Esophagus (tissue), 2 donors: ENCODE measurements around the gene GPRIN3. TPM values are rescaled to one million over a fixed set of nuclear protein-coding genes. Genes with fewer than 3 reads are reported as not detected.

ENCODE experiments used
- H3K27ac ChIP-seq, 2 donors: one replicate each; pipeline ENCODE4 v1.5.1; 2013; ENCODE audit warnings: low read depth in 2 of 2, mild to moderate bottlenecking in 2 of 2, inconsistent platforms in 1 of 2, low read length in 1 of 2, moderate library complexity in 1 of 2
- H3K27me3 ChIP-seq, 2 donors: one replicate each; pipeline ENCODE4 v1.6.1; 2013; ENCODE audit warnings: low read length in 2 of 2, control low read depth in 1 of 2, mild to moderate bottlenecking in 1 of 2; ENCODE audit not compliant: insufficient read depth in 2 of 2, control insufficient read depth in 1 of 2
- H3K36me3 ChIP-seq, 2 donors: one replicate each; pipeline ENCODE4 v1.6.1; 2013; ENCODE audit warnings: low read length in 1 of 2; ENCODE audit not compliant: control insufficient read depth in 2 of 2, insufficient read depth in 2 of 2
- H3K4me1 ChIP-seq, 2 donors: one replicate each; pipeline ENCODE4 v1.6.1; 2013; ENCODE audit warnings: low read length in 1 of 2; ENCODE audit not compliant: control insufficient read depth in 2 of 2, insufficient read depth in 2 of 2
- H3K4me3 ChIP-seq, 2 donors: one replicate each; pipeline ENCODE4 v1.5.1; 2013; ENCODE audit warnings: low read length in 2 of 2, mild to moderate bottlenecking in 2 of 2, low read depth in 1 of 2, moderate library complexity in 1 of 2
- H3K9me3 ChIP-seq, 2 donors: one replicate each; pipeline ENCODE4 v1.6.1; 2013; ENCODE audit warnings: mild to moderate bottlenecking in 2 of 2, low read depth in 1 of 2, low read length in 1 of 2, moderate library complexity in 1 of 2; ENCODE audit not compliant: control insufficient read depth in 2 of 2, insufficient read depth in 1 of 2
- WGBS, 2 donors: extraction: QIAGEN DNeasy Blood & Tissue Kit; methylation state at CpG; one replicate each; pipeline ENCODE4 v1.1.7; 2013; 5-methylcytosine and 5-hydroxymethylcytosine counted together
- polyA plus RNA-seq, 2 donors: library from polyadenylated mRNA; stranded (reverse); fragments of 200-250 nt; gene quantifications; one replicate each; pipeline ENCODE4 v1.2.3, GENCODE V29; 2013
- donor health status: healthy with polysubstance abuse.
- donor health status: Bipolar disorder and iron deficiency.

GPRIN3 gene
- polyA plus RNA-seq, 2 donors, result 0.20 to 0.24 TPM

DNA sequence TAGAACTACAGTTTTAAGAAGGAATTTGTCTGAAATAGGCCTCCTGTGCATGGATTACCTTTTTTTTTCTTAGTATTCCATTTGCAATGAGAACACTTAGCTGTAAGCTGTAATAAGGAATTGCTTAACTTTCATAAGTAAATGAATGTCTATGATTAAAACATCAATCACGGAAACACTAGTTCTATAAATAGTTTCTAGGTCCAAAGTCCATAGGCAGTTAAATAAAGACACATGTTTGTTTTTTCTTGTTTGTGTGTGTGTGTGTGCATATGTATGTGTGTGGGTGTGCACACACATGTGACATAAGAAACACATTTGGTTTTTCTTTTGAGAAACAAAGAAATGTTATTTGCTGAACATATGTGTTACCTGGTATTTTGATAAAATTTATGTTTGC is 11.2 kb downstream of the GPRIN3 start:
- no peaks in the 10 kb centered on the region for H3K36me3 ChIP-seq
- WGBS, 2 donors, result 47 to 59% methylated on average over 1 of the region's 1 CpG
- no peaks in the 10 kb centered on the region for H3K27me3 ChIP-seq
- H3K4me1 ChIP-seq, result no peaks in the 10 kb centered on the region
- no peak overlapping the region for H3K27ac ChIP-seq
- no peak overlapping the region for H3K4me3 ChIP-seq
- no peaks in the 10 kb centered on the region for H3K9me3 ChIP-seq

DNA sequence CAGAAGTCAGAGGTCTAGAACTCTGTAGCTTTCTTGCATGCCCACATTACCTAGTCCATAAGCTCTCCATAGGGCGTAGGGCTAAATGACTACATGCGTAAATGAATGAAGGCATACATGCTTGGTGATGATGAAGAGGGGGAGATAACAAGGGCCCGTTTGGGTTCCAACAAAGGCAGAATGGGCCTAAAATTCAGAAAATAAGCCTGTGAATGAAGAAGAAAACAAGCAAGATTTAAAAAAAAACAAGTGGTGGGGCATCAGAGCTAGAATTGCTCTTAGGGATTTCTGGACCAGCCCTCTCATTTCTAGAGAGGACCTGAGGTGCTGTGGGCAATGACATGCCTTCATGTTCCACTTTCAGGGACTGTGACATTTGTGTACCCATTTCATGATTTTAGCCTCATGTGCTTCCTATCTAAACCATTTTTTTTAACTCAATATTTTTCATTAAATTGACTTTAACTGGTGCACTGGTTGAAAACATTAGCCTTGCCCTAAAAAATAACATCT is 12.1 kb downstream of the GPRIN3 start:
- H3K4me3 ChIP-seq, result no peak overlapping the region
- 89 to 90% methylated on average over 3 of the region's 3 CpGs for WGBS, 2 donors
- H3K27ac ChIP-seq, result peak overlapping the region in 1 of 2 donors; percentile 31
- H3K4me1 ChIP-seq, result no peaks in the 10 kb centered on the region
- H3K27me3 ChIP-seq, result no peaks in the 10 kb centered on the region
- no peaks in the 10 kb centered on the region for H3K9me3 ChIP-seq
- no peaks in the 10 kb centered on the region for H3K36me3 ChIP-seq

DNA sequence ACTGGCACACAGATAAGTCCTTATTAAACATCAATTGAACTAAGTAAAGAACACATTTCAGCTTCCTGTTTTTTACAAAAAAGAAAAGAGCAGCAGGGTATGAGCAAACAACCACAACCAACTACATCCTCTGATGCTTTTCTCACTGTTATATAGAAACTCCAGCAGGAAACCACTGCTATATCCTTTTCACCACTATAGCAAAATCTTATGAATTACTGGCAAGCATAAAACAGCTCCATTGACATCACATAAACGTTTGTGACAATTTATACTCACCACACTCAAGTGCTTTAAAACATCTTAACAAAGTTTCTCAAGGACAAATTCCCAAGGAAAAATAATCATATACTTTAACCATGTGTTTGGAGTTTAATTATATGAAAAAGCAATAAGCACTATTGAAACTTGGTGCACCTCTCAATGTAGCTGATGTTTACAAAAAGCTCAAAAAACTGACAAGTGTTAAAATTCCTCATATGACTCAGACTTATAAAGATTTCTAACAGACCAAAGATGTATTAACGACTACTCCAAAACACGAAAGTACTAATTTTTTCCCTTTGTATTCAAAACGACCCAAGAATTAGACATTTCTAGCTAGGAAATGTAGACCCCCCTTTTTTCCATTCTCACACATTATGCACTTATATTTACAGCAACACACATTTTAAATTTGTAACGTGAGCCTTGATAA is 12.9 kb downstream of the GPRIN3 start:
- H3K4me1 ChIP-seq, result no peaks in the 10 kb centered on the region
- H3K9me3 ChIP-seq, result no peaks in the 10 kb centered on the region
- H3K27me3 ChIP-seq, result no peaks in the 10 kb centered on the region
- no peak overlapping the region for H3K4me3 ChIP-seq
- 38 to 45% methylated on average over 5 of the region's 5 CpGs for WGBS, 2 donors
- H3K36me3 ChIP-seq, result no peaks in the 10 kb centered on the region
- no peak overlapping the region for H3K27ac ChIP-seq

- H3K4me3 ChIP-seq, result no peak overlapping the region
- H3K27ac ChIP-seq, result peak overlapping the region in 1 of 2 donors; percentile 31
These were observed 14.3 kb downstream of the GPRIN3 start for GRCh38 chr4:89293299-89293698.

DNA sequence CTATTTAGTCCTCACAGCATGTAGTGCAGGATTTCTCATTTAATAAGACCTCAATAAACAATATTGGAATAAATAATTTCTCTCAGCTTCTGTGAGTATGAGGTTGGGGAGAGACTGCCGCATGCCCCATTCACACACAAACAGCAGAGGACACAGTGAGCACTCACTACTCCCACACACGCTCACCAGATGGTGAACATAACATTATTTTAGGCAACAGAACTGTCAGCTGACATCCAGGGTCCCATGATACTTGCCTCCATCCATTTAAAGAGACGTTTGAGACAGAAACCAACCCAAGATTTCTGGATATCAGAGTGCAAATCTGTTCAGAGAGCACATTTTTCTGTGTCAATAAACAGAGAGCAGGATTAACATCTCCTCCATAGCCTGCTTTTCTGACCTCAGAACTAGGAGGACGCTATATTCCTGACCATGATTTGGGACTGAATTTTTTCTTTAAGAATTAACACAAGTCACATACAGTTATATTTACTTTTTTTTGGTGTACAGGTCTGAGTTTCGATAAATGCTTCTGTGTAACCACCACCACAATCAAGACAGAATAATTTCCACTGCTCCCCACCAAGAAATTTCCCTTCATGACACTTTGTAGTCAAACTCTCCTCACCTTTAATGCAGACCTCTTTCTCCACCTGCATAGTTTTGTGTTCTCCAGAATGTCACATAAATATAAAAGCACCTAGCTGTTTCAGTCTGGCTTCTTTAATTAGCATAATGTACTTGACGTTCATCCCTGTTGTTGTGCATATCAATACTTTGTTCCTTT is 16.7 kb downstream of the GPRIN3 start:
- 63 to 70% methylated on average over 6 of the region's 6 CpGs for WGBS, 2 donors

More at GRCh38 chr4:89293299-89293698, 14.3 kb downstream of the GPRIN3 start:
- no peaks in the 10 kb centered on the region for H3K4me1 ChIP-seq
- H3K9me3 ChIP-seq, result no peaks in the 10 kb centered on the region
- 67 to 72% methylated on average over 4 of the region's 4 CpGs for WGBS, 2 donors
- H3K27me3 ChIP-seq, result no peaks in the 10 kb centered on the region
- no peaks in the 10 kb centered on the region for H3K36me3 ChIP-seq

GRCh38 chr4:89289312-89289711 is 18.3 kb downstream of the GPRIN3 start:
- H3K4me1 ChIP-seq, result no peaks in the 10 kb centered on the region
- H3K27ac ChIP-seq, result no peak overlapping the region
- H3K4me3 ChIP-seq, result no peak overlapping the region
- H3K36me3 ChIP-seq, result no peaks in the 10 kb centered on the region
- no peaks in the 10 kb centered on the region for H3K9me3 ChIP-seq
- no peaks in the 10 kb centered on the region for H3K27me3 ChIP-seq
- 77 to 79% methylated on average over 2 of the region's 2 CpGs for WGBS, 2 donors

More for the DNA sequence above, 16.7 kb downstream of the GPRIN3 start:
- Histone ChIP-seq H3K9me3 (no peaks in the 10 kb centered on the region), H3K27ac (no peak overlapping the region), H3K4me3 (no peak overlapping the region), H3K36me3 (no peaks in the 10 kb centered on the region), H3K4me1 (no peaks in the 10 kb centered on the region), H3K27me3 (no peaks in the 10 kb centered on the region)

- Histone ChIP-seq H3K27me3 (no peaks in the 10 kb centered on the region), H3K4me1 (no peaks in the 10 kb centered on the region), H3K36me3 (no peaks in the 10 kb centered on the region), H3K4me3 (no peak overlapping the region), H3K9me3 (no peaks in the 10 kb centered on the region), H3K27ac (no peak overlapping the region)
- WGBS, 2 donors, result 77 to 80% methylated on average over 2 of the region's 2 CpGs
These were observed 19.2 kb downstream of the GPRIN3 start for GRCh38 chr4:89288430-89288829.

DNA sequence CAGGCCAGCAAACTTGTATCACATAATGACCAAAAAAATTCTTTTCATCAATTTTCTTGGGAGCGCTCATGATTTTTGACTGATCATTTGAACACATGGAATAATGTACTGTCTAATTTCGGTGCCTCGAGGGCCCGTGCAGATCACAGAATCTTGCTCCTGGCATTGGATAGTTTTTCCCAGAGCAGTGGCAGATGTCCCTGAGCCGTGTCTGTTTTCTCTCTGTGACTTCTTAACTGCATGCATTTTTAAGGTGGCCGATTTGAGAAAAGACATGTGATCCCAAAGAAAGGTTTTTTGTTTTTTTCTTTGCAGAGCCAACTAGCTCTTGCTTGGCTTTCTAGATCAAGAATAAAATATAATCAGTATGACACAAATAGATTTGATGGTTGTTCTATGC is 19.7 kb downstream of the GPRIN3 start:
- H3K27ac ChIP-seq, result no peak overlapping the region
- no peaks in the 10 kb centered on the region for H3K36me3 ChIP-seq
- H3K27me3 ChIP-seq, result no peaks in the 10 kb centered on the region
- H3K4me3 ChIP-seq, result no peak overlapping the region
- H3K4me1 ChIP-seq, result no peaks in the 10 kb centered on the region
- H3K9me3 ChIP-seq, result no peaks in the 10 kb centered on the region
- 69 to 78% methylated on average over 6 of the region's 6 CpGs for WGBS, 2 donors

DNA sequence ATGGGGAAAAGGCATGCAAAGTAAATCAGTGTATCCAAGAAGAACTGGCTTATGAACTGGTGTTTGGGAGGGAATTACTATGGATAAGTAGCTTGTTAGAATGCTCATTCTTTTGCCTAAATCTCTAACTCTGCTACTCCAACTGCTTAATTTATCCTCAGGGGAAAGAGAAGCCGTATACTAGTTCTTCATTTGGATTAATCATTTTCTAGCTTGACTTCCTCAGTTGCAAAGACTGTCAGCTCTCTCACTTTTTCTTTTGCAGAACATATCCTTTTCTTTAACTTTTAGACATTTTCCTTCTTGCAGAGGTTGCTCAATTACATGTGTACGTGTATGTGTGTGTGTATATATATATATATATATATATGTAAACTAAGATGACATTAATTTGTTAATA is 21.9 kb downstream of the GPRIN3 start:
- Histone ChIP-seq H3K9me3 (no peaks in the 10 kb centered on the region), H3K27me3 (no peaks in the 10 kb centered on the region), H3K36me3 (no peaks in the 10 kb centered on the region), H3K4me1 (no peaks in the 10 kb centered on the region), H3K4me3 (no peak overlapping the region), H3K27ac (no peak overlapping the region)
- WGBS, 2 donors, result 40 to 47% methylated on average over 2 of the region's 2 CpGs
